Stomach (tissue), 4 donors: Measurements from ENCODE around the gene RANBP17.

Experiments
- POLR2AphosphoS5 ChIP-seq, 3 donors: sonication (generic); formaldehyde crosslinking; IDR thresholded peaks; one replicate each; pipeline ENCODE4 v1.6.1; 2016; ENCODE audit warnings: antibody characterized with exemption in 3 of 3
- TF ChIP-seq, protein P1 (sequence below), 7 experiments: fragments of 450-650 bp in 4 of 7; fragments of 200-600 bp in 3 of 7; sonication (generic) in 3 of 7; IDR thresholded peaks; one replicate each; pipeline ENCODE4 v1.5.1; 2016 to 2019; ENCODE audit warnings: antibody characterized with exemption in 7 of 7, control low read depth in 2 of 7, mild to moderate bottlenecking in 1 of 7

- TF ChIP-seq, protein P1, sequence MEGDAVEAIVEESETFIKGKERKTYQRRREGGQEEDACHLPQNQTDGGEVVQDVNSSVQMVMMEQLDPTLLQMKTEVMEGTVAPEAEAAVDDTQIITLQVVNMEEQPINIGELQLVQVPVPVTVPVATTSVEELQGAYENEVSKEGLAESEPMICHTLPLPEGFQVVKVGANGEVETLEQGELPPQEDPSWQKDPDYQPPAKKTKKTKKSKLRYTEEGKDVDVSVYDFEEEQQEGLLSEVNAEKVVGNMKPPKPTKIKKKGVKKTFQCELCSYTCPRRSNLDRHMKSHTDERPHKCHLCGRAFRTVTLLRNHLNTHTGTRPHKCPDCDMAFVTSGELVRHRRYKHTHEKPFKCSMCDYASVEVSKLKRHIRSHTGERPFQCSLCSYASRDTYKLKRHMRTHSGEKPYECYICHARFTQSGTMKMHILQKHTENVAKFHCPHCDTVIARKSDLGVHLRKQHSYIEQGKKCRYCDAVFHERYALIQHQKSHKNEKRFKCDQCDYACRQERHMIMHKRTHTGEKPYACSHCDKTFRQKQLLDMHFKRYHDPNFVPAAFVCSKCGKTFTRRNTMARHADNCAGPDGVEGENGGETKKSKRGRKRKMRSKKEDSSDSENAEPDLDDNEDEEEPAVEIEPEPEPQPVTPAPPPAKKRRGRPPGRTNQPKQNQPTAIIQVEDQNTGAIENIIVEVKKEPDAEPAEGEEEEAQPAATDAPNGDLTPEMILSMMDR (IDR thresholded peaks at IDR 0.05): no peak
- TF ChIP-seq POLR2AphosphoS5 (IDR thresholded peaks at IDR 0.05): no peak
Observed at GRCh38 chr5:171092194-171092593, 230.4 kb downstream of the RANBP17 start.
